OCI-LY3 (cell line): Measurements from ENCODE around the gene VPS41.

Source experiments
- H2AFZ ChIP-seq: fragments of 200-600, 300-600 bp; shearing (Covaris generic); 2 replicates; pipeline ENCODE4 v1.6.0; 2014; ENCODE audit warnings: antibody characterized with exemption, low read depth, low read length
- H3K27ac ChIP-seq: fragments of 200-600, 300-600 bp; sonication (generic); 2 replicates; pipeline ENCODE4 v1.5.1; 2014; ENCODE audit warnings: mild to moderate bottlenecking, low read length, moderate library complexity, mixed read lengths
- H3K27me3 ChIP-seq: fragments of 200-600, 300-600 bp; sonication (generic); 2 replicates; pipeline ENCODE4 v1.6.1; 2014; ENCODE audit warnings: low read depth, low read length, mixed read lengths
- H3K36me3 ChIP-seq: fragments of 200-600, 300-600 bp; sonication (generic); replicated peaks from 2 replicates; pipeline ENCODE3; 2014; ENCODE audit warnings: low read depth, low read length, mixed read lengths
- H3K4me1 ChIP-seq: fragments of 300-600, 200-600 bp; sonication (generic); 2 replicates; pipeline ENCODE4 v1.6.1; 2014; ENCODE audit warnings: low read length, mixed read lengths
- H3K4me2 ChIP-seq: fragments of 200-600, 300-600 bp; sonication (generic); 2 replicates; pipeline ENCODE4 v1.6.1; 2014; ENCODE audit warnings: low read length, mixed read lengths
- H3K4me3 ChIP-seq: fragments of 300-600, 200-600 bp; sonication (generic); 2 replicates; pipeline ENCODE4 v1.5.1; 2014; ENCODE audit warnings: antibody characterized with exemption, mild to moderate bottlenecking, low read length, moderate library complexity
- H3K79me2 ChIP-seq: fragments of 300-600, 200-600 bp; shearing (Covaris generic); 2 replicates; pipeline ENCODE4 v1.6.1; 2014; ENCODE audit warnings: mild to moderate bottlenecking, low read length, mixed read lengths
- H3K9ac ChIP-seq: fragments of 300-600, 200-600 bp; shearing (Covaris generic); 2 replicates; pipeline ENCODE4 v1.6.0; 2014; ENCODE audit warnings: mild to moderate bottlenecking, low read length, moderate library complexity
- H3K9me3 ChIP-seq: fragments of 200-600, 300-600 bp; shearing (Covaris generic); 2 replicates; pipeline ENCODE4 v1.6.1; 2014; ENCODE audit warnings: low read length, mixed read lengths; ENCODE audit not compliant: insufficient read depth
- H4K20me1 ChIP-seq: fragments of 200-600, 300-600 bp; sonication (generic); 2 replicates; pipeline ENCODE4 v1.6.1; 2016; ENCODE audit warnings: low read length, mixed read lengths; ENCODE audit not compliant: insufficient read depth
- CTCF ChIP-seq: fragments of 200-600, 300-600 bp; sonication (generic); IDR thresholded peaks from 2 replicates; pipeline ENCODE4 v1.5.1; 2014; ENCODE audit warnings: antibody characterized with exemption, low read length, low read depth
- EZH2phosphoT487 ChIP-seq: fragments of 200-600 bp; shearing (Covaris generic); IDR thresholded peaks from 2 replicates; pipeline ENCODE4 v1.6.1; 2018; ENCODE audit warnings: antibody characterized with exemption, mixed run types, low read depth

VPS41 gene

DNA sequence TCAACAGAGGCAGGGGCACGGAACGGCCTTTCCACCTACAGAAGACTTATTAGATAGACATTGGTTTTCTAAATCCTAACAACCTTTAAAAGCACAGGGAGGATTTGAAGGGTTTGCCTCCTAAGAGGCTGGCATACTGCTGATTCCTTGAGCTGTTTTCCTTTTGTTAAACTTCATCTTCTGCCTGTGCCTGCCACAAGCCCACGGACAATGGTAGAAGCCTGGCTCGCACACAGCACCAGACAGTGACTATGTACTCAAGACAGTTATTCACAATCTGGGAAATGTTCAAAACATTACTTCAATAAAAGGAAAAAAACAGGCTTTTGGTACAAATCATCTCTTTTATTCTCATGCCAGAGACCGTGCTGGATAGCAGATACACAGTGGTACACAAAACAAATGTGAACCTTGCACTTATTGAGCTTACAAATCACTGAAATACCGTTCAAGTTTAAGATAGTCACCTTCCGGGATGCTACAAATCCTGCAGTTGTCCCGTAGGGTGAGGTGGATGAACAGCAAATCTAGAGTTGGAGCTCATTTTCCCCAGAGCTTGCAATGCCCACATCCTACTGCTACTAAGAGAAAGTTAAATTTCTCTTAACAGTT lies 63.9 kb downstream of the VPS41 start:
- Histone ChIP-seq H3K4me3 (no peak overlapping the region), H3K9me3 (no peaks in the 10 kb centered on the region), H3K36me3 (no peaks in the 10 kb centered on the region), H2AFZ (no peak overlapping the region), H3K27ac (no peak overlapping the region), H4K20me1 (peaks cover 17% of the 10 kb centered on the region; the same call in 1 of the 2 replicates), H3K4me1 (no peaks in the 10 kb centered on the region), H3K4me2 (no peak overlapping the region), H3K27me3 (no peaks in the 10 kb centered on the region), H3K79me2 (no peaks in the 10 kb centered on the region), H3K9ac (no peak overlapping the region)
- TF ChIP-seq CTCF, result no peak
- TF ChIP-seq EZH2phosphoT487, result no peak

DNA sequence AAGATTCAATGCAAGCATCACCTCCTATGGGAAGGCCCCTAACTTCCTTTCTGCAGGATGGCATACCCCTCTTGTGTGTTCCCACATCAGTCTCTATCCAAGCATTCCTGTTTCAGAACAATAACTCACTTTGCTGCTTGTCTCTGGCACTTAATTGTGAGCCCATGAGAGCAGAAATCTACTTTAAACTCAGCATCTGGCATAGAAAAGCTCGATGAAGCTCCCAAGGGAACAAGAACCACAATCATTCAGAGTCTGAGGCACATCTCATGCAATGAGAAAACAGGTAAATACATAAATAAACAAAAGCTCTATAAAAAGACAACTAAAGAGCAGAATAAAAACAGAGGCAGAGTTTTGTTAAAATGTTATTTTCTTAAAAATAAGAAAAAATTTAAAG lies 66.2 kb downstream of the VPS41 start:
- H3K4me3 ChIP-seq, result no peak overlapping the region
- H2AFZ ChIP-seq, result no peak overlapping the region
- H3K9me3 ChIP-seq, result no peaks in the 10 kb centered on the region
- no peaks in the 10 kb centered on the region for H3K36me3 ChIP-seq
- no peak overlapping the region for H3K9ac ChIP-seq
- no peak for TF ChIP-seq CTCF
- TF ChIP-seq EZH2phosphoT487, result no peak
- H4K20me1 ChIP-seq, result peaks cover 17% of the 10 kb centered on the region; the same call in 1 of the 2 replicates
- no peaks in the 10 kb centered on the region for H3K4me1 ChIP-seq
- no peak overlapping the region for H3K4me2 ChIP-seq
- no peaks in the 10 kb centered on the region for H3K27me3 ChIP-seq
- H3K27ac ChIP-seq, result no peak overlapping the region
- no peaks in the 10 kb centered on the region for H3K79me2 ChIP-seq

GRCh38 chr7:38840736-38841460 lies 68.1 kb downstream of the VPS41 start:
- Histone ChIP-seq H4K20me1 (peaks cover 12% of the 10 kb centered on the region; the same call in 1 of the 2 replicates), H3K4me3 (no peak overlapping the region), H3K9me3 (no peaks in the 10 kb centered on the region), H3K36me3 (peaks cover 7% of the 10 kb centered on the region), H3K27me3 (no peaks in the 10 kb centered on the region), H3K4me2 (no peak overlapping the region), H3K79me2 (no peaks in the 10 kb centered on the region), H3K4me1 (no peaks in the 10 kb centered on the region), H2AFZ (no peak overlapping the region), H3K27ac (no peak overlapping the region), H3K9ac (no peak overlapping the region)
- TF ChIP-seq CTCF (no peak), EZH2phosphoT487 (no peak)

DNA sequence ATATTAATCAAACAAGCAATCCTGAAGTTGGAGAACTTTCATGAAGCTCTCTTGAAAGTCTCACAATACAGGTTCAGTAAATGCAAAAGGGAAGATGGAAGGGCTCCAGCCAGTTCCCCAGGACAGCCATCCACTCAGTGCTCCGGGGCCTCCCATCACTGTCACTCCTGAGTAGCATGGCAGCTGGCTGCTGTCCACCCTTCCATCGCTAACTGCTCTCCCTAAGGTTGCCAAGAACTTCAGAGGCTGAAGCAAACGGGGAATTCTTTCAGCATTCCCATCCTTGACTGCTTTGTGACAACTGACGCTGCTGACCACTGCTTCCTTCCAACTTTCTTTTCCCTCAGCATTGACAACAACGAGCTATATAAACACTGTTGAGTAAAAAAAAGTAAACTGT lies 69.1 kb downstream of the VPS41 start:
- no peak for TF ChIP-seq EZH2phosphoT487
- TF ChIP-seq CTCF, result no peak
- H3K4me2 ChIP-seq, result no peak overlapping the region
- no peaks in the 10 kb centered on the region for H3K4me1 ChIP-seq
- no peaks in the 10 kb centered on the region for H3K79me2 ChIP-seq
- H2AFZ ChIP-seq, result no peak overlapping the region
- H4K20me1 ChIP-seq, result peaks cover 7% of the 10 kb centered on the region; the same call in 1 of the 2 replicates
- no peaks in the 10 kb centered on the region for H3K9me3 ChIP-seq
- no peak overlapping the region for H3K9ac ChIP-seq
- no peak overlapping the region for H3K27ac ChIP-seq
- H3K27me3 ChIP-seq, result no peaks in the 10 kb centered on the region
- peaks cover 7% of the 10 kb centered on the region for H3K36me3 ChIP-seq
- H3K4me3 ChIP-seq, result no peak overlapping the region
